HT1080 (cell line): Measurements from ENCODE around the gene VAMP5. TPM values are rescaled to one million over a fixed set of nuclear protein-coding genes. Genes with fewer than 3 reads are reported as not detected.
"Not testable (repeated sequence)": the region's sequence is repeated elsewhere in the genome, so short reads cannot be mapped to it uniquely, and the experiment has no call there.

ENCODE experiments used
- DNase-seq: peaks from one replicate; pipeline ENCODE4 v3.0.0-alpha.2; 2015; ENCODE audit warnings: low read depth
- polyA plus RNA-seq, 2 experiments: library from polyadenylated mRNA; depleted of rRNA; stranded (reverse); fragments of >200 nt; gene quantifications; 2 replicates each; pipeline ENCODE4 v1.2.3, GENCODE V29; 2015
- total RNA-seq: library from RNA; depleted of rRNA; stranded (reverse); fragments of >200 nt; shearing (Covaris generic); gene quantifications from 2 replicates; pipeline ENCODE4 v1.2.3, GENCODE V29; 2014; rRNA removed

VAMP5 gene, protein sequence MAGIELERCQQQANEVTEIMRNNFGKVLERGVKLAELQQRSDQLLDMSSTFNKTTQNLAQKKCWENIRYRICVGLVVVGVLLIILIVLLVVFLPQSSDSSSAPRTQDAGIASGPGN
- not detected in 2 replicates for total RNA-seq
- not detected in 2 replicates for polyA plus RNA-seq (2015; cell fraction: cytosol; rRNA removed)
- polyA plus RNA-seq (2015; cell fraction: nucleus; rRNA removed): 0.60 TPM in 1 of 2 replicates, not detected in the other

GRCh38 chr2:85584354-85584856 lies at the start of gene VAMP5:
VAMP5 (plus strand) TSS chr2:85584431; CDS start chr2:85584491, 60 bp downstream.
- no peak for DNase-seq

GRCh38 chr2:85534881-85535280 lies 49.4 kb upstream of the VAMP5 start:
- DNase-seq: no peak

- peak; percentile 63 for DNase-seq
Observed at GRCh38 chr2:85536479-85536878, 47.8 kb upstream of the VAMP5 start.

DNA sequence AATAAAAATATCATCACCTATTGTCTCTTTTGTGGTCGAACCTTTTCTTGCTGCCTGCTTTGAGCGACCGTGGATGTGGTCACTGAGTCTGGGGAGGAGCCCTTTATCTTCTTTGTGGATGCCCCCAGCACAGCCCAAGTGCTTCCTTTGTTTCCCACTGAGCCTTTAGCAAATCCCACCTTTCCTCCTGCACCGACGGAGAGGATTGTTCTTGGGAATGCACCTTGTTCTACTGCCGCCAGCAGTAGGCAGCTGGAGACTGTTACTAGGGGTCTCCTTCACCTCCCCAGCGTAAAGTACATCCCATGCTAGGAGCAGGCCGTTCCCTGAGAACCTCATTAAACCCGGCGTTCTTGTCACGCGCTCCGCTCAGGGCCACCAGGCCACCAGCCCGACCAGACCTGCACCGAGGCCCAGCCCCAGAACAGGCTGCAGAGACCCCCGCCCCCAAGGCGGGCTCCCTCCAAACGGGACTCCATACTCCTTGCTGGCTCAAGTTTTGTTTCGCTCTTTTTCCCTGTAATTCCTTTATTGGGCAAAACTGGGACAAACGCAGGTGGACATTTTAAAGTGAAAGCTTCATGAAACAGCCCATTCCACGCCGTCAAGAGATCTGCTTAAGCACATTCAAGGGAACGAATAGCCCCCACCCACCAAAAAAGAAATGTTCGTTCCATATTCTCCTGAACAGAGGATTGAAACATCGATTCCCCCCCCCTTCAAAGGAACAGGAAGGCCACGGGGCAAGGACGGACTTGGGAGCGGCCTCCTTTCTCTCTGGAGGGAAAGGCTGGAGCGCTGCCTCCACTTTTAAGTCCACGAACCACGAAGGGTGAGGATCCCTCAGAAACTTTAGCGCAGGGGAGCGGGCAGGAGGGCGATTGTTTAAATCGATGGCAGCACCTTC lies 46.4 kb upstream of the VAMP5 start:
- DNase-seq: peak; percentile 52

DNA sequence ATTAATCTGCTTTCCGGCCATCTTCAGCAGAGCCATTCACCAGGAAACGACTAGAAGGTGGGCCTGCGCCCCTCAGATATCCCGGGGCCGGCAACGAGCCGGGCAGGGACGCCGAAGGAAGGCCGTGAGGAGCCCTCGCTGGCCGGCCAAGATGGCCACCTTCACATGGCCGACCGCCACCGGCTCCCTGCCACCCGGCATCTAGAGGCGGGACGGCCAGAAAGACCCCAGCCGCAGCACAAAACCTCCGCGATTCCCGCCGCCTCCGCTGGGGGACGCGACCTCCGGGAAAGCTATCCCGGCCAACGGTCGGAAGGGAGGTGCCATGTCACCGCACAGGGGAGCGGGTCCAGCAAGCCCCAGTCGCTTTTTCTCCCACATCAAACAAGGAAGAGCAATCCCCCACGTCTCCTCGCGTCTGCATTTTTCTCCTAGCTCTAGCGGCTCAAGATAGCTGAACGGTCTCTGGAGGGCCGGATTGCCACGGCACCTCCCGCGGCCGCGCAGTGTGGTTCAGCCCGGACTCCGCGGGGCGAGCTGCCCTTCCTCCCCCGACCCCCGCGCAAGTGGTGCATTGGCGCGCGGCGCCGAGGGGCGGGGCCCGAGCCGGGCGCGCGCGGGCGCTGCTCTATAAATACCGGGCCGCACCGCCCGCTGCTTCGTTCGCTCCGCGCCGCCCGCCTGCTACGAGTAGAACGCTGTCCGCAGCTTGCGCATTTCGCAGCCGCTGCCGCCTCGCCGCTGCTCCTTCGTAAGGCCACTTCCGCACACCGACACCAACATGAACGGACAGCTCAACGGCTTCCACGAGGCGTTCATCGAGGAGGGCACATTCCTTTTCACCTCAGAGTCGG lies 45.5 kb upstream of the VAMP5 start, which contains the start of gene MAT2A:
TSS of gene MAT2A (plus strand) at position 662 of the 854 bp plus-strand sequence. CDS start at position 782, 120 bp downstream.
- DNase-seq: peak; percentile 93

GRCh38 chr2:85539361-85540132 lies 44.7 kb upstream of the VAMP5 start:
- peak; percentile 74 for DNase-seq

DNA sequence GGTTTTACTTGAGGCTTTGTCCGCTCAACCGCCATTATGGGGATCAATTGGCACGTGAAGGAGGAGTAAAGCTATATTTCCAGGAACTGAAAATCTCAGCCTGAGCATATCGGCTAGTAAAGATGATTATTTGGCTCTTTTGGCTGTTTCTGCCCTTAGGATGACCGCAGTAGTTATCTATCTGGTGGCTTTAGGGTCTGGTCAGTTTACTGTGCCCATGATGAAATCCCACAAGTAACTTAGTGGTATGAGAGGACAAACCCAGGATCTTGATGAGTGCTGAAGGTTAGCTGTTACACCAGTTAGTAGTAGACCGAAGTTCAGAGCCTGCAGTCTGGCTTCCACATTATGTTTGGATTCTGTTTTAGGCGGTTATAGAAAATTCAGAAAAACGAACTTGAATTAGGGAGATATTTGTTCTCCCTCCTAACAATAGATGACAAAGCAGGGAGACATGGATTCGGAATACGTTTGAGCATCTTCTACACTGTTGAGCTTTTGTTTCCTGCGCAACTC lies 44.0 kb upstream of the VAMP5 start:
- peak; percentile 38 for DNase-seq

- no peak for DNase-seq
Observed at GRCh38 chr2:85541262-85541661, 43.0 kb upstream of the VAMP5 start.

- no peak for DNase-seq
Observed at GRCh38 chr2:85541753-85542457, 42.3 kb upstream of the VAMP5 start.

GRCh38 chr2:85542777-85543176 lies 41.5 kb upstream of the VAMP5 start:
- no peak for DNase-seq

GRCh38 chr2:85544254-85544691 lies 40.0 kb upstream of the VAMP5 start:
- DNase-seq: not testable (repeated sequence)

DNA sequence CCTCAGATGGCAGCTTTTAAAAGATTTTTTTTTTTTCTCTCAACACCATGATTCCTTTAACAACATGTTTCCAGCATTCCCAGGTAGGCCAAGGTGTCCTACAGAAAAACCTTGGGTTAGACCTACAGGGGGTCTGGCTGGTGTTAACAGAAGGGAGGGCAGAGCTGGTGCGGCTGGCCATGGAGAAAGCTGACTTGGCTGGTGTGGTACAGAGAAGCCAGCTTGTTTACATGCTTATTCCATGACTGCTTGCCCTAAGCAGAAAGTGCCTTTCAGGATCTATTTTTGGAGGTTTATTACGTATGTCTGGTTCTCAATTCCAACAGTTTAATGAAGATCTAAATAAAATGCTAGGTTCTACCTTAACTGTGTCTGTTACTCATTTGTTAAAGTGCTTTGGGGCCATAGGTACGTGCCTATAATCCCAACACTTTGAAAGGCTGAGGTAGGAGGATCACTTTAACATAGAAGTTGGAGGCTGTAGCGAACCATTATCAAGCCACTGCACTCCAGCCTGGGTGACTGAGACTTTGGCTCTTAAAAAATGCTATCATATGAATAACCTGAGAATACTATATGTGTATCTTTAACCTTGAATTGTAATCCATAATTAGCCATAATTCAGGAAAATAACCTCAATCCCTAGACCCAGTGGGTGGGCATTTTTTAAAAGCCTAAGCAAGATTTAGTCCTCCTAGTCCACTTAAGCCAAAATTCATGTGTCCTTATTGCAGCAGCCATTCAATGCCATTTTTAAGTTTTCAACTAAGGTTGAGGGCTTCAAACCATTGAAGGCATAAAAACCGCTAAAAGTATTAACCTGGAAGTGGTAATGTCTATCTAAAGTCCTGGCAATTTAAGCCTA lies 39.1 kb upstream of the VAMP5 start:
- DNase-seq: not testable (repeated sequence)

DNA sequence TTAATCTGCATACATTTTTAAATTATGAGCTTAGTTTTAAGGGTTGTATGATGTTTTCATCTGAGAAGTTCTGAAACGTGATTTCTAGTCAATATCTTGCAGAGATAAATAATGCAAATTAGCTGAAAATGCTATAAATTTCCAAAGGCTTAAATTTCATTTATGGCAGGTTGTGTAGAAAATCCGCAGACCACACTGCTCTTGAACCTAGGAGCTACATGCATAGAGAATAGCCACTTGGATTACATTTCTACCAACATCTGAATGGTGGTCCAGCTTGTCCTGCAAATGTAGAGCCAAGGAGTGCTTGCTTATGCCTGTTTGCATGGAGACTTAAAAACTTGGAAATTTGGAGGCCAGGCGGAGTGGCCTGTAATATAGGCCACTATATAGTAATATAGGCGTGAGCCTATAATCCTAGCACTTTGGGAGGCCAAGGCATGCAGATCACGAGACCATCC lies 38.4 kb upstream of the VAMP5 start:
- DNase-seq: peak; percentile 51

- no peak for DNase-seq
Observed at GRCh38 chr2:85547089-85547858, 37.0 kb upstream of the VAMP5 start.

- no peak for DNase-seq
Observed at GRCh38 chr2:85547859-85548607, 36.2 kb upstream of the VAMP5 start.

GRCh38 chr2:85548608-85548900 lies 35.7 kb upstream of the VAMP5 start:
- DNase-seq: no peak

DNA sequence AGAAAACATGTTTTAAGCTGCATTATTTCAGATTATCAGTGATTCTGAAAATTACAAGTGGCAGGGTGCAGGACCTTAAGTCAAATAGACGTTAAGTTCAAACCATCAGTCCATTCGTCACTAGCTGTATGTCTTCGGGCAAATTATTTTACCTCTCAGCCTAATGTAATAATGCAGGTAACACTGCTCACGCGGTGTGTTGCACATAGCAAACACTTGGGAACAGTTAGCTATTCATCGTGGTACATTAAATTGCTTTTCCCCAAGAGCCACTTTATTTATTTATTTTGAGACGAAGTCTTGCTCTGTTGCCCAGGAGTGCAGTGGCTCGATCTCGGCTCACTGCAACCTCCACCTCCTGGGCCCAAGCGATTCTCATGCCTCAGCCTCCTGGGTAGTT lies 35.1 kb upstream of the VAMP5 start:
- no peak for DNase-seq
